GM12873 (cell line): Measurements from ENCODE around the gene LRRC4B.

Experiments used
- TF ChIP-seq, protein P1 (sequence below): IDR thresholded peaks from 2 replicates; pipeline ENCODE4 v1.5.1; 2012; ENCODE audit warnings: low read depth, mild to moderate bottlenecking, moderate library complexity, low read length, control low read depth; ENCODE audit not compliant: insufficient read depth; ENCODE audit errors: missing control alignments

Gene LRRC4B

GRCh38 chr19:50601407-50602088 is 33.3 kb upstream of the LRRC4B start:
- TF ChIP-seq, protein P1, sequence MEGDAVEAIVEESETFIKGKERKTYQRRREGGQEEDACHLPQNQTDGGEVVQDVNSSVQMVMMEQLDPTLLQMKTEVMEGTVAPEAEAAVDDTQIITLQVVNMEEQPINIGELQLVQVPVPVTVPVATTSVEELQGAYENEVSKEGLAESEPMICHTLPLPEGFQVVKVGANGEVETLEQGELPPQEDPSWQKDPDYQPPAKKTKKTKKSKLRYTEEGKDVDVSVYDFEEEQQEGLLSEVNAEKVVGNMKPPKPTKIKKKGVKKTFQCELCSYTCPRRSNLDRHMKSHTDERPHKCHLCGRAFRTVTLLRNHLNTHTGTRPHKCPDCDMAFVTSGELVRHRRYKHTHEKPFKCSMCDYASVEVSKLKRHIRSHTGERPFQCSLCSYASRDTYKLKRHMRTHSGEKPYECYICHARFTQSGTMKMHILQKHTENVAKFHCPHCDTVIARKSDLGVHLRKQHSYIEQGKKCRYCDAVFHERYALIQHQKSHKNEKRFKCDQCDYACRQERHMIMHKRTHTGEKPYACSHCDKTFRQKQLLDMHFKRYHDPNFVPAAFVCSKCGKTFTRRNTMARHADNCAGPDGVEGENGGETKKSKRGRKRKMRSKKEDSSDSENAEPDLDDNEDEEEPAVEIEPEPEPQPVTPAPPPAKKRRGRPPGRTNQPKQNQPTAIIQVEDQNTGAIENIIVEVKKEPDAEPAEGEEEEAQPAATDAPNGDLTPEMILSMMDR, result no peak

DNA sequence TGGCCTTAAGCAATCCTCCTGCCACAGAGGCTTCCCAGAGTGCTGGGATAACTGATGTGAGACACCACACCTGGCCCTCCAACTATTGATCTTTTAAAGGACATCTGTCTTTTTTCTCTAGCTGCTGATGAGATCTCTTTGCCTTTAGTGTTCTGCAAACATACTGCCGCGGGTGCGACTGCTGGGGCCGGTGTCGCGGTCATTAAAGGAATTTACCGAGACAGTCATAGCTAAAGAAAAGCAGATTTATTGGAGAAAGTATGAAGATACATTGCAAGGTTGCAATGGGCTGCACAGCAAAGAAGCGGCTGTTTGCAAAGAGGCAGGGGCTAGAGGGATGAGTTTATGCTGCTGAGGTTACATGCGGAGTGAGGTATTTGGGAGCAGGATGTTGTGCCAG is 31.2 kb upstream of the LRRC4B start:
- TF ChIP-seq, protein P1, result no peak

DNA sequence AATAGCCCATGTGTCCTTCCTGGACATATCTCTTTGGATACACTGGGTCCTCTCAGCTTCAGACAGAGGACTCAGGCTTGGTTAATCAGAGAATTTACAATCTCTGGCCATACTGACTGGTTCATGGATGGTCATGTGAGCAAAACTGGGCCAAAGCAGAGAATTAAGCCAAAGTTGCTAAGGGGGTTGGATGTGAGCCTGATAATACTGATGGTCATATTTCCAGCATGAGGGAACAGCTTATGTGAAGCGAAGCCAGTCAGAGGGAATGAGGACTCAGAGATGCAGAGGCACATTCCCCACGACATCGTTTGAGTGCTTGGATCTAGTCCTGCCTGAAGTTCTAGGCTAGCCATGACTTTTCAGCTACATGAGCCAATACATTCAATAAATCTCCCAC is 22.0 kb upstream of the LRRC4B start:
- TF ChIP-seq, protein P1, result no peak

DNA sequence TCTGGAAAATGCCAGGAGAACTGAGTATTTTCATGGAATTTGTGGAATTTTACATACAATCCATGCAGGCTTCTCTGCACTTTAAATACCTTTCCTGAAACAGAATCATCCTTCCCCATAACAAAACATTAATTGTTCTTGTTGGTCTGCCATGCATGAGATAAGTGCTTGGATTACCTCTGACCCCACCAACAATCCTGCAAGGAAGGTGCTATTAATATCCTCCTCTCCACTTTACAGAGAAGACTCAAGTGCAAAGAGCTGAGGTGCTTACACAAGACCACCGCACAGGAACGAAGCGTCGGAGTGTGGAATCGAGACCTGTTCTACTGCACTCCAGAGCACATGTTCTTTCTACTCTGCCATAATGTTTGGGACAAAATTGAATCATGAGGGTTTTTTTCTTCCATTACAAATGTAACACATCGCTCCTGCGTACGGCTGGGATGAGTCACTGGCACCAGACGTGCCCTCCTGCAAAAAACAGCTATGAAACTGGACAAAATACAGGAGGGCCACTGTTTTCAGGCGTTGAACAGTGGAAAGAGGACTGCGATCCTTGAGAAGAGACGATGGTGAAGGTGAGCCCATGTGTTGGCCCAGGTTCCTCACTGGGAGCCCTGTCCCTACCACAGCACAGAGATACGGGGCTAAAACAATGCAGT is 12.9 kb upstream of the LRRC4B start:
- TF ChIP-seq, protein P1, result no peak

- TF ChIP-seq, protein P1, result no peak
These were observed 12.0 kb upstream of the LRRC4B start for GRCh38 chr19:50580240-50580639.

- TF ChIP-seq, protein P1, result no peak
These were observed 5.7 kb upstream of the LRRC4B start for GRCh38 chr19:50573741-50574461.

DNA sequence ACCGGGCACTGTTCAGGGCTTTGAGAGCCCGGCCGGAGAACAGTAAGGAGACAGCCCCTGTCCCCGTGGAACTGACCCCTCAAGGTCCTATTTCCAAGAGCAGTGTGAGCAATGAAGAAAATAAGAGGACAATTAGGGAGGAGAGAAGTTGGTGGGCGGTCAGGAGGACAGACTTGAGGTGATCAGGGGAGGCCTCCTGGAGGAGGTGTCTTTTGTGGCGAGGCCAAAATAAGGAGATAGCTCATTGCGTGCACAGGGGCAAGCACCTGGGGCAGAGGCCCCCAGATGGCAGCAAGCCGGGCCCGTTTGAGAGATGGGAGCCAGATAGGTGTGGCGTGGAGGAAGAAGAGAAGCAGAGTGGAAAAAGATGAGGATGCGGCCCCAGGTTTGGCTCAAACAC is 2.8 kb upstream of the LRRC4B start:
- TF ChIP-seq, protein P1, result no peak
